VCaP (cell line): ENCODE results near the gene AKT3.

ENCODE experiments used
- H3K27ac ChIP-seq: fragments of 450-650 bp; 2 replicates; pipeline ENCODE4 v1.5.1; 2017
- CTCF ChIP-seq: fragments of 450-650 bp; conservative IDR thresholded peaks from 2 replicates; pipeline ENCODE4 v1.5.1; 2017; ENCODE audit warnings: mild to moderate bottlenecking, moderate library complexity

The AKT3 gene

GRCh38 chr1:243705585-243705984 lies 144.5 kb downstream of the AKT3 start:
- no peak for TF ChIP-seq CTCF
- no peak overlapping the region for H3K27ac ChIP-seq

GRCh38 chr1:243701872-243702271 lies 148.2 kb downstream of the AKT3 start:
- no peak overlapping the region for H3K27ac ChIP-seq

GRCh38 chr1:243693800-243694199 lies 156.2 kb downstream of the AKT3 start:
- no peak for TF ChIP-seq CTCF

More at GRCh38 chr1:243701872-243702271, 148.2 kb downstream of the AKT3 start:
- no peak for TF ChIP-seq CTCF

GRCh38 chr1:243686159-243686558 lies 163.9 kb downstream of the AKT3 start:
- no peak for TF ChIP-seq CTCF
- no peak overlapping the region for H3K27ac ChIP-seq

More at GRCh38 chr1:243693800-243694199, 156.2 kb downstream of the AKT3 start:
- no peak overlapping the region for H3K27ac ChIP-seq

GRCh38 chr1:243680860-243681259 lies 169.2 kb downstream of the AKT3 start:
- TF ChIP-seq CTCF: no peak
- no peak overlapping the region for H3K27ac ChIP-seq

GRCh38 chr1:243672539-243673074 lies 177.4 kb downstream of the AKT3 start:
- TF ChIP-seq CTCF: no peak
- no peak overlapping the region for H3K27ac ChIP-seq

GRCh38 chr1:243667591-243667990 lies 182.5 kb downstream of the AKT3 start:
- no peak for TF ChIP-seq CTCF
- no peak overlapping the region for H3K27ac ChIP-seq
